Caco-2 (cell line): ENCODE results near the gene CREB5. TPM values are rescaled to one million over a fixed set of nuclear protein-coding genes. Genes with fewer than 3 reads are reported as not detected.

Experiments used
- BruUV-seq: library from RNA; stranded (reverse); fragments of 400-500 nt; replicated peaks from 2 replicates; lab custom pipeline; 2021; lab: Mats Ljungman, UMichigan
- CTCF ChIA-PET: fragments of 300-600 bp; sonication (Branson Sonifier 250); formaldehyde crosslinking; loops from one replicate; lab custom pipeline; 2022; ENCODE audit warnings: antibody characterized with exemption; lab: Charles Lee
- POLR2A ChIA-PET: fragments of 300-600 bp; sonication (Branson Sonifier 250); formaldehyde crosslinking; loops from one replicate; lab custom pipeline; 2022; ENCODE audit warnings: antibody characterized with exemption; lab: Charles Lee
- DNase-seq, 2 experiments: peaks; one replicate each; pipeline versions ENCODE4 v3.0.0 to v3.0.0-alpha.2; 2020 to 2022
- H3K27me3 ChIP-seq: replicated peaks from 2 replicates; pipeline ENCODE4 v1.6.0; 2011; ENCODE audit warnings: low read length; ENCODE audit not compliant: control insufficient read depth, insufficient read depth
- H3K36me3 ChIP-seq: 2 replicates; pipeline ENCODE4 v1.5.1; 2011; ENCODE audit warnings: low read length; ENCODE audit not compliant: control insufficient read depth, insufficient read depth
- H3K4me1 ChIP-seq: fragments of 250-450 bp; sonication (Bioruptor Pico); 2 replicates; pipeline ENCODE4 v1.5.1; 2020; ENCODE audit warnings: mild to moderate bottlenecking
- H3K4me3 ChIP-seq: 2 replicates; pipeline ENCODE4 v1.5.1; 2011; ENCODE audit warnings: low read depth, mild to moderate bottlenecking, control low read depth, low read length
- H3K9me3 ChIP-seq: fragments of 250-450 bp; sonication (Bioruptor Pico); 2 replicates; pipeline ENCODE4 v1.5.1; 2020; ENCODE audit warnings: mild to moderate bottlenecking, moderate library complexity
- H3K27ac Mint-ChIP-seq: one replicate; pipeline ENCODE4 v1.8.0; 2022; ENCODE audit warnings: mixed read lengths; ENCODE audit not compliant: unreplicated experiment
- H3K27me3 Mint-ChIP-seq: one replicate; pipeline ENCODE4 v1.8.0; 2022; ENCODE audit warnings: mixed read lengths; ENCODE audit not compliant: insufficient read depth, unreplicated experiment
- H3K36me3 Mint-ChIP-seq: one replicate; pipeline ENCODE4 v1.8.0; 2022; ENCODE audit warnings: mild to moderate bottlenecking, mixed read lengths; ENCODE audit not compliant: insufficient read depth, unreplicated experiment
- H3K4me1 Mint-ChIP-seq: one replicate; pipeline ENCODE4 v1.8.0; 2022; ENCODE audit warnings: low read depth, mixed read lengths; ENCODE audit not compliant: unreplicated experiment
- H3K4me3 Mint-ChIP-seq: one replicate; pipeline ENCODE4 v1.8.0; 2022; ENCODE audit warnings: mild to moderate bottlenecking, moderate library complexity, mixed read lengths; ENCODE audit not compliant: unreplicated experiment
- H3K9me3 Mint-ChIP-seq: one replicate; pipeline ENCODE4 v1.8.0; 2022; ENCODE audit warnings: mixed read lengths; ENCODE audit not compliant: unreplicated experiment
- intact Hi-C: fragments of 100-400 bp; cut with micrococcal nuclease; formaldehyde crosslinking; loops from one replicate; pipeline ENCODE4 v1.10.0; 2022; ENCODE audit not compliant: unreplicated experiment
- total RNA-seq: library from RNA; stranded (reverse); gene quantifications from 2 replicates; pipeline ENCODE4 v1.2.3, GENCODE V29; 2022
- TF ChIP-seq, protein P1 (sequence below), 2 experiments: fragments of 200-600 bp in 1 of 2; IDR thresholded peaks; 1 replicate in 1 of 2; 2 replicates in 1 of 2; pipeline versions ENCODE4 v1.5.1 to v1.8.0; 2011 to 2022; ENCODE audit warnings: antibody characterized with exemption in 1 of 2, control low read depth in 1 of 2, inconsistent platforms in 1 of 2, low read depth in 1 of 2, low read length in 1 of 2, mild to moderate bottlenecking in 1 of 2, moderate library complexity in 1 of 2; ENCODE audit not compliant: insufficient read depth in 1 of 2, severe bottlenecking in 1 of 2, unreplicated experiment in 1 of 2

CREB5 gene
- total RNA-seq, 1 experiment from 2014 or later: 9.1 TPM

GRCh38 chr7:28701731-28702130, 289.4 kb downstream of the CREB5 start:
- BruUV-seq: no TSS peak
- TF ChIP-seq, protein P1, sequence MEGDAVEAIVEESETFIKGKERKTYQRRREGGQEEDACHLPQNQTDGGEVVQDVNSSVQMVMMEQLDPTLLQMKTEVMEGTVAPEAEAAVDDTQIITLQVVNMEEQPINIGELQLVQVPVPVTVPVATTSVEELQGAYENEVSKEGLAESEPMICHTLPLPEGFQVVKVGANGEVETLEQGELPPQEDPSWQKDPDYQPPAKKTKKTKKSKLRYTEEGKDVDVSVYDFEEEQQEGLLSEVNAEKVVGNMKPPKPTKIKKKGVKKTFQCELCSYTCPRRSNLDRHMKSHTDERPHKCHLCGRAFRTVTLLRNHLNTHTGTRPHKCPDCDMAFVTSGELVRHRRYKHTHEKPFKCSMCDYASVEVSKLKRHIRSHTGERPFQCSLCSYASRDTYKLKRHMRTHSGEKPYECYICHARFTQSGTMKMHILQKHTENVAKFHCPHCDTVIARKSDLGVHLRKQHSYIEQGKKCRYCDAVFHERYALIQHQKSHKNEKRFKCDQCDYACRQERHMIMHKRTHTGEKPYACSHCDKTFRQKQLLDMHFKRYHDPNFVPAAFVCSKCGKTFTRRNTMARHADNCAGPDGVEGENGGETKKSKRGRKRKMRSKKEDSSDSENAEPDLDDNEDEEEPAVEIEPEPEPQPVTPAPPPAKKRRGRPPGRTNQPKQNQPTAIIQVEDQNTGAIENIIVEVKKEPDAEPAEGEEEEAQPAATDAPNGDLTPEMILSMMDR (IDR thresholded peaks at IDR 0.05; ENCODE audit: insufficient read depth in 1 of 2, low read depth in 1 of 2, low read length in 1 of 2, severe bottlenecking in 1 of 2, unreplicated experiment in 1 of 2): no peak
- H3K27ac Mint-ChIP-seq: no peak overlapping the region
- no peaks in the 10 kb centered on the region for H3K27me3 Mint-ChIP-seq
- DNase-seq: no peak
- POLR2A ChIA-PET: no interaction called here
- no peaks in the 10 kb centered on the region for H3K9me3 ChIP-seq
- H3K4me3 Mint-ChIP-seq: no peak overlapping the region
- H3K36me3 Mint-ChIP-seq: no peaks in the 10 kb centered on the region
- H3K36me3 ChIP-seq: no peaks in the 10 kb centered on the region
- H3K9me3 Mint-ChIP-seq: no peaks in the 10 kb centered on the region
- H3K4me1 Mint-ChIP-seq: no peaks in the 10 kb centered on the region
- CTCF ChIA-PET: no interaction called here
- H3K4me3 ChIP-seq: no peak overlapping the region
- intact Hi-C loops: no loop called here
- H3K27me3 ChIP-seq: no peaks in the 10 kb centered on the region
- no peaks in the 10 kb centered on the region for H3K4me1 ChIP-seq

DNA sequence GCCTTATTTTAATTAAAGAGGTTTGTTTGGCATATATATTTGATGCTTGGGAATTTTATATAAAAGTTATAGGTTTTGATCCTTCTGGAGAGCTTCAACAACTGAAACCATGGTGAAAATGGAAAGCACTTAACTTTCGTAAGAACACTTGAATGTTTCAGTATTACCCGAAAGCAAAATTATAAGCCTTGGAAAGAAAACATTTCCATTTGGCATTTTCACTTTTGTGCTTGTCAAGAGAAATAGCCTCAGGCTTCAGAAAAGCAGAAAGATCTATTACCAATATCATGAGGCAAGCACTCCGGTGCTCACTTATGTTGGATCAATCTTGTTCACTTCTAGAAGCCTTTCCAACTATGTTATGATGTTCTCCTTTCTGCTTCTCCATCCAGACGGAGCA, 289.9 kb downstream of the CREB5 start:
- H3K27me3 ChIP-seq: no peaks in the 10 kb centered on the region
- TF ChIP-seq, protein P1 (IDR thresholded peaks at IDR 0.05; ENCODE audit: insufficient read depth in 1 of 2, low read depth in 1 of 2, low read length in 1 of 2, severe bottlenecking in 1 of 2, unreplicated experiment in 1 of 2): no peak
- CTCF ChIA-PET: no interaction called here
- DNase-seq: no peak
- H3K4me1 ChIP-seq: no peaks in the 10 kb centered on the region
- intact Hi-C loops: no loop called here
- no TSS peak for BruUV-seq
- H3K27me3 Mint-ChIP-seq: no peaks in the 10 kb centered on the region
- no peaks in the 10 kb centered on the region for H3K9me3 ChIP-seq
- H3K36me3 ChIP-seq: no peaks in the 10 kb centered on the region
- H3K27ac Mint-ChIP-seq: no peak overlapping the region
- H3K9me3 Mint-ChIP-seq: no peaks in the 10 kb centered on the region
- no peaks in the 10 kb centered on the region for H3K36me3 Mint-ChIP-seq
- H3K4me3 Mint-ChIP-seq: no peak overlapping the region
- H3K4me3 ChIP-seq: no peak overlapping the region
- POLR2A ChIA-PET: no interaction called here
- H3K4me1 Mint-ChIP-seq: no peaks in the 10 kb centered on the region

GRCh38 chr7:28703037-28703765, 290.9 kb downstream of the CREB5 start:
- ChIA-PET POLR2A (no interaction called here), CTCF (no interaction called here)
- Histone ChIP-seq H3K4me3 (no peak overlapping the region), H3K36me3 (no peaks in the 10 kb centered on the region), H3K27me3 (no peaks in the 10 kb centered on the region), H3K9me3 (no peaks in the 10 kb centered on the region), H3K4me1 (no peaks in the 10 kb centered on the region)
- no peak for DNase-seq
- H3K9me3 Mint-ChIP-seq: no peaks in the 10 kb centered on the region
- H3K27ac Mint-ChIP-seq: no peak overlapping the region
- no peaks in the 10 kb centered on the region for H3K4me1 Mint-ChIP-seq
- H3K36me3 Mint-ChIP-seq: no peaks in the 10 kb centered on the region
- TF ChIP-seq, protein P1 (IDR thresholded peaks at IDR 0.05; ENCODE audit: insufficient read depth in 1 of 2, low read depth in 1 of 2, low read length in 1 of 2, severe bottlenecking in 1 of 2, unreplicated experiment in 1 of 2): no peak
- intact Hi-C loops: no loop called here
- BruUV-seq: no TSS peak
- H3K4me3 Mint-ChIP-seq: no peak overlapping the region
- H3K27me3 Mint-ChIP-seq: peaks cover 2% of the 10 kb centered on the region
